ENCODE data around the gene GRAMD2B.
"Not testable (repeated sequence)": the region's sequence is repeated elsewhere in the genome, so short reads cannot be mapped to it uniquely, and the experiment has no call there.

The GRAMD2B gene, protein sequence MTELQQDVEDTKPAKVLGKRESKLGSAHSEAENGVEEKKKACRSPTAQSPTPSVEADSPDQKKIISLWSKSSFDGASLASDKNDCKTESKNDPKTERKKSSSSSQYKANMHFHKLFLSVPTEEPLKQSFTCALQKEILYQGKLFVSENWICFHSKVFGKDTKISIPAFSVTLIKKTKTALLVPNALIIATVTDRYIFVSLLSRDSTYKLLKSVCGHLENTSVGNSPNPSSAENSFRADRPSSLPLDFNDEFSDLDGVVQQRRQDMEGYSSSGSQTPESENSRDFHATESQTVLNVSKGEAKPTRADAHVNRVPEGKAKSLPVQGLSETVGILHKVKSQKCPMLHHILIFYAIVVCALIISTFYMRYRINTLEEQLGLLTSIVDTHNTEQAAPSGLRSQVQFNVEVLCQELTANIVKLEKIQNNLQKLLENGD

DNA sequence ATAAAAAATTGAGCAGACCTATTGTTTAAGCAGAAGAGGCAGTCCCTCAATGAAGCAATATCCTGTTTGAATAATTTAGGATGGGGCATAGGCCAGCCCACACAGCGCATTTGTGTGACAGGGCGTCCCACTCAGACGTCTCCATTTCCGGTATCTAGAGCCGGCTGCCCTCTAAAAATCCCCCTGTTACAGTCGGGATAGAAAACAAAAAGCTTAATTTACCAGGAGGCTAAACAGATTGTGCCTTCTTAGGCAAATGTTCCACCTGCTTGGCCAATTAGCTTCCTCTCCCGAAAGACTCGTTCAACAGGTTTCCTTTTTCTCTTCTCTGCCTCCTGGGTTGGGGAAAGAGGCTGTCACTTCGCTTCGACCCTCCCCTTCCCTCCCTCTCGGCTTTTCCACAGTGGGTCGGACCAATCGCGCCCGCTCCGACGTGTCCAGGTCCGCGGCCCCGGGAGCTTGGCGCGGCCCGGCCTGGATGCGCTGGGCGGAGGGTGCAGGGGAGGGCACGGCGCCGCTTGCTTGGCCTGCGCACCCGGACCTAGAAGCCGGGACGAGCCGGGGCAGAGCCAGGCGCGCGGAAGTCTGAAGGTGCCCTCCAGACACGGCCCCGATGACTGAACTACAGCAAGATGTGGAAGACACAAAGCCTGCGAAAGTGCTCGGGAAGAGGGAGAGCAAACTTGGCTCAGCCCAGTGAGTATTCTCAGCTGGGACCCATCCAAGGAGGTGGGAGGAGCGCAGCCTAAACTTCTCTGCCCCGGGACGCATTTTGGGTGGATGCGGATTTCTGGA lies at the start of gene GRAMD2B:
Gene GRAMD2B, plus strand, starts transcription at position 416 of the 795 bp plus-strand sequence. Its CDS starts 198 bp downstream, at position 614.
- no peak within 1 kb of the TSS for H3K4me3 ChIP-seq
- H3K27me3 ChIP-seq = peaks cover 8% of the 10 kb centered on the region
- H3K9me3 ChIP-seq = peaks cover 11% of the 10 kb centered on the region; the same call in 1 of the 2 replicates
- no peak within 1 kb of the TSS for H3K4me2 ChIP-seq
- H4K20me1 ChIP-seq = no peaks in the 10 kb centered on the region
- no peak within 1 kb of the TSS for H3K9ac ChIP-seq
- H3K27ac ChIP-seq = no peak within 1 kb of the TSS
- no peak for TF ChIP-seq Cebpa-rat (IDR thresholded peaks at IDR 0.05)
- H3K36me3 ChIP-seq = no peaks in the 10 kb centered on the region
- no peaks in the 10 kb centered on the region for H3K4me1 ChIP-seq

DNA sequence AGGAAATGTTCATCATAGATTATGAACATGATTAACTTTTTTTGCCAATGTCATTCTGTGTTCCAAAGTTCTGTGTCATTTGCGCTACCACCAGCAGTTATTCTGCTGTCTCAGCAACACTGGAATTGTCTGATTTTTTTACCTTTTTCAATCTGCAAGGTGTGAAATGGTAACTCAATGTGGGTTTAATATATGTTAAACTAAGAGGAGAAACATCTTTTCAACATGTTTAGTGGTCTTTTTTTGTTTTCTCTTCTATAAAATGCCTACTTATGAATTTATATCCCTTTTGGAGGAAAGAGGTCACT lies 49.1 kb upstream of the GRAMD2B start:
- Histone ChIP-seq H3K27ac (no peak overlapping the region), H3K9me3 (0 out of 2 replicates have a peak, but pooled peaks cover 9% of the 10 kb centered on the region), H3K4me3 (no peak overlapping the region), H3K36me3 (no peaks in the 10 kb centered on the region), H4K20me1 (no peaks in the 10 kb centered on the region), H3K9ac (no peak overlapping the region), H3K27me3 (no peaks in the 10 kb centered on the region), H3K4me1 (peaks cover 21% of the 10 kb centered on the region), H3K4me2 (peak overlapping the region; percentile 67)
- no peak for TF ChIP-seq Cebpa-rat (IDR thresholded peaks at IDR 0.05)

DNA sequence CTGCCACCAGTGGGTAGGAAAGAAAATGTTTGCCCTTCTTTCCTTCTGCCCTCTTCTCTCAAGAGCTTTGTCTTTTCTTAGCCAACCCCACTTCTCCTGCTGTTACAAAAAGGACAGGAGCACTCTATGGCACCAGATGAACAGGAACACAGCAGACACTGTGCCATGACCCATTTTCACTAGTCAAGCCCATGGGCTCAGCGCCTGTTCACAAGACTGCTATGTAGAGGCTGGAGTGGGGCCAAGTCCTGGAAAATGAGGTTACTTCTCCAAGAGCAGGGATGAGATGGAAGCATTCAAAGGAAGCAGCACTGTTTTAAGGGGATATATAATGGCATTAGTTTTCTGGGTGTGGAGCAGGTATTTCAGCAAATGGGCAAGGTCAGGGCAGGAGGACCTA lies 46.8 kb upstream of the GRAMD2B start:
- Histone ChIP-seq H3K9me3 (peaks cover 21% of the 10 kb centered on the region), H3K36me3 (no peaks in the 10 kb centered on the region), H3K27me3 (no peaks in the 10 kb centered on the region), H3K4me1 (peaks cover 21% of the 10 kb centered on the region), H3K27ac (no peak overlapping the region), H3K9ac (no peak overlapping the region), H4K20me1 (no peaks in the 10 kb centered on the region), H3K4me2 (no peak overlapping the region), H3K4me3 (no peak overlapping the region)
- no peak for TF ChIP-seq Cebpa-rat (IDR thresholded peaks at IDR 0.05)

DNA sequence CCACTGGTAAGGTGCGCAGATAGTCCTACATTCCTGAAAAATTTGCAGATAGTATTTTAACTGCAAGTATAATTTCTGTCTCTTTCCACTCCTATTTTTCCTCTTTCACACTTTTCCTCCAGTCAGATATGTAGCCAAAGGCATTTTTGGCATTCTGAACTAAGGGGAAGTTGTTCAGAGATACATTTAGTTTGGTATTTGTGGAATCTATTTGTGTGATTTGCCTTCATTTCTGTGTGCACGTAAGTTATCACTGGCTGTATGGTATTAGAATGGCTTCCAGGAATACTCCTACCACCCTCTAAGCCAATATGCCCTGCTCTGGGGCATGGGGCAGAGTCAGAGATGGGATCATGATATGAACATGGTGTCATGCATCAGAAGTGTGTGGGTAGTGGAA lies 45.8 kb upstream of the GRAMD2B start:
- Histone ChIP-seq H3K27me3 (no peaks in the 10 kb centered on the region), H3K36me3 (0 out of 2 replicates have a peak, but pooled peaks cover 3% of the 10 kb centered on the region), H3K4me2 (no peak overlapping the region)

DNA sequence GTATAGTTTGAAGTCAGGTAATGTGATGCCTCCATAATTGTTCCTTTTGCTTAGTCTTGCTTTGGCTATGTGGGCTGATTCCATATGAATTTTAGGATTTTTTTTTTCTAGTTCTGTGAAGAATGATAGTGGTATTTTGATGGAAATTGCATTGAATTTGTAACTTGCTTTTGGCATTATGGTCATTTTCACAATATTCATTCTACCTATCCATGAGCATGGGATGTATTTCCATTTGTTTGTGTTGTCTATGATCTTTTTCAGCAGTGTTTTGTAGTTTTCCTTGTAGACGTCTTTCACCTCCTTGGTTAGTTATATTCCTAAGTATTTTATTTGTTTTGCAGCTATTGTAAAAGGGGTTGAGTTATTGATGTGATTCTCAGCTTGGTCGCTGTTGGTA lies 42.9 kb upstream of the GRAMD2B start:
- not testable (repeated sequence) for H3K4me1 ChIP-seq, H3K4me2 ChIP-seq, H3K9ac ChIP-seq, H3K27me3 ChIP-seq, H3K27ac ChIP-seq, H3K4me3 ChIP-seq, H3K36me3 ChIP-seq, H4K20me1 ChIP-seq
- peaks cover 37% of the 10 kb centered on the region for H3K9me3 ChIP-seq

More for the DNA sequence above, 45.8 kb upstream of the GRAMD2B start:
- H3K9ac ChIP-seq = no peak overlapping the region
- TF ChIP-seq Cebpa-rat (IDR thresholded peaks at IDR 0.05) = no peak
- H3K4me3 ChIP-seq = no peak overlapping the region
- H3K4me1 ChIP-seq = peaks cover 21% of the 10 kb centered on the region
- peaks cover 31% of the 10 kb centered on the region for H3K9me3 ChIP-seq
- no peaks in the 10 kb centered on the region for H4K20me1 ChIP-seq
- H3K27ac ChIP-seq = no peak overlapping the region

DNA sequence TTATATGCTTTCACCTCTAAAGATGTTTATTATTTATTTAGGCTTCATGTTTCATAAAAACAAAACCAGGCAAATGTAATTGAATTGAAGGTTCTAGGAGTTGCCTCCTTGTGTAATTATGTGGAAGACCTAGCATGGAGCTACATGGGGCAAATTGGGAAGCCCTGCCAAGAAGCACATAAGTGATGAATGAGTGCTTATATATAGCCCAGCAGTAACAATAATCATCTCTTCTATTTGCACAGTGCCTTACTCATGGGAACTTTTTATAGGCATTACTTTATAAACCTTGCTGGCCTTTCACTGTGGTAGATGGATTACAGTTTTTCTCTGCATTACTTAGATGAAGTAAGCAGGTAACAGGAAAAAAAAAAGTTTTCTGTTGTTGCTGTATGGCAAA lies 40.0 kb upstream of the GRAMD2B start:
- no peaks in the 10 kb centered on the region for H4K20me1 ChIP-seq

DNA sequence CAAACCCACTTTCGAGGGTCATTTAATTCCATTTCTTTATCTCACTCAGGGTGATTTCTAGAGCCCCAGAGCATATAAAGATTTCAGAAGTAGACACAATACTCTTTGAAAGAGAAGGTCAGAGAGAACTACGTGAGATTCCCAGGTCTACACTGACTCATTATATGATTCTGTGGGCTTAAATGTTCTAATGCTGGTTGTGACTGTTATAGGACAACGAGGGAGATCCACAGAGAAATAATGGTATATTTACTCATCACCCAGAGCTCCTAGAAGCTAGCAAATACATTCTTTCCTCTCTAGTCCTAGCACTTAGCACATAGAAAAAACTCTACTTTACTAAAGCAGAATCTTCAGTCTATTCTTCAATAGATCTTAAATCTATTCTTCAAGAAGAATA lies 39.4 kb upstream of the GRAMD2B start:
- H3K4me2 ChIP-seq = no peak overlapping the region
- no peak overlapping the region for H3K9ac ChIP-seq

More for the DNA sequence above, 40.0 kb upstream of the GRAMD2B start:
- no peaks in the 10 kb centered on the region for H3K27me3 ChIP-seq
- H3K27ac ChIP-seq = no peak overlapping the region
- 0 out of 2 replicates have a peak, but pooled peaks cover 3% of the 10 kb centered on the region for H3K36me3 ChIP-seq
- no peak overlapping the region for H3K9ac ChIP-seq
- no peaks in the 10 kb centered on the region for H3K4me1 ChIP-seq
- no peak overlapping the region for H3K4me2 ChIP-seq
- TF ChIP-seq Cebpa-rat (IDR thresholded peaks at IDR 0.05) = no peak
- no peak overlapping the region for H3K4me3 ChIP-seq
- H3K9me3 ChIP-seq = peaks cover 28% of the 10 kb centered on the region

DNA sequence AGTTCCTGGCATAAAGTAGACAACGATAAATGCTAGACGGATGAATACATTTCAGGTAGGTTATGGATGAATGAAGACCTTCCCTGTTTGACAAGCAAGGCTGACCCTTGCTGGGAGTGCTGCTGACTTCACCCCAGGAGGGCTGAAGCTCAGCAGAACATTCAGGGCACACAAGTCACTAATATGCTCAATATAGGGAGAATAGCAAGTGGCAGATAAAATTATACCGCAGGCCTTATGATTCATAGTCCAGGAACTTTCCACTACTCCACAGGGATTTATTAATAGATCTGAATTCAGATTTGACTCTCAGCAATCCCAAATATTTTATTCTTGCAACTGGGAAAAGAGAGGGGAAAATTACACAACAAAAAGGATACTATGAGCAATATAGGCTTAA lies 38.2 kb upstream of the GRAMD2B start:
- Histone ChIP-seq H3K4me1 (no peaks in the 10 kb centered on the region), H3K27ac (no peak overlapping the region)

More for the DNA sequence above, 39.4 kb upstream of the GRAMD2B start:
- Histone ChIP-seq H3K9me3 (peaks cover 28% of the 10 kb centered on the region), H3K4me1 (no peaks in the 10 kb centered on the region), H3K27me3 (no peaks in the 10 kb centered on the region), H4K20me1 (no peaks in the 10 kb centered on the region), H3K4me3 (no peak overlapping the region), H3K27ac (no peak overlapping the region), H3K36me3 (0 out of 2 replicates have a peak, but pooled peaks cover 3% of the 10 kb centered on the region)
- TF ChIP-seq Cebpa-rat (IDR thresholded peaks at IDR 0.05) = no peak

DNA sequence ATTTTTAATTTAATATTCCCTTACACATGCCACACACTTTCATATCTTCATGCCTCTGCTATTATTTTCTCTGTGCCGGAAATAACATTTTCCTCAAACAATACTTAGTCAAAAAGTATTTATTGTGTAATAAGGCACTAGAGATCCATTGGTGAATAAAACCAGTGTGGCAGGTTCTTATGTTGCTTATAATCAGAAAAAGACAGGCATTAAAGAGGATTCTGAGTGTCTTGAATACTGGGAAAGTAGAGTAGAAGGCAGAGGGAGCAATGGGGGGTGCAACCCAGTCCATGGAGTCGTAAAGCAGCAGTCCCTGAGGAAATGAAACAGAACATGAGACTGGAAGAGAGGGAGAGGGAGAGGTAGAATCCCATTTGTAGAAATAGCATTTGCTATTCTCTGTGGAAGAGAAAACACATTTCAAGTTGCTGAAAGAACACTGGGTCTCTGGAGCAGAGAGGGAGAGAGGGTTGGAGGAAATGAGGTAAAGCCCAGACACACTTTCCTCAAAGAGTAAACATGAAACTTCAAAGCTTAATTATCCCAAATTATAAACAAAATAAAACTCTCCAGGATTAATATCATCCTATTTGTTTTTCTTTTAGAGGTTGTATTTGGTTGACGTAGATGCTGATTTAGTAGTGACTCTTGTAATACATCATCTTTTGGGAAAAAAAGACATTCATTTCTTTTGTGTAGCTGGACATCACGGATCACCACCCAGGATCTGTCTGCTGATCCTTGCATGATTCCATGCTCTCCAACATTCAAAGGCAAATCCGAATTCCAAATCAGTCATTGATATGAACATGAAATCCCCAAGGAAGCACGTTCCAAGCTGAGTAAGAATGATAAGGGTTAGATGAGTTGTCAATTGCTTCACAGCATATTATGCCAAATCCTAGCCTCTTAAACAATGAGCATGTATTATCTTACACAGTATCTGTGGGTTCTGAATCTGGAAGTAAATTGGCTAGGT lies 37.4 kb upstream of the GRAMD2B start:
- no peak overlapping the region for H3K4me2 ChIP-seq
- peaks cover 19% of the 10 kb centered on the region for H3K9me3 ChIP-seq

More for the DNA sequence above, 38.2 kb upstream of the GRAMD2B start:
- H3K4me3 ChIP-seq = no peak overlapping the region
- TF ChIP-seq Cebpa-rat (IDR thresholded peaks at IDR 0.05) = no peak
- 0 out of 2 replicates have a peak, but pooled peaks cover 3% of the 10 kb centered on the region for H3K36me3 ChIP-seq
- H4K20me1 ChIP-seq = no peaks in the 10 kb centered on the region
- H3K27me3 ChIP-seq = no peaks in the 10 kb centered on the region
- peaks cover 27% of the 10 kb centered on the region for H3K9me3 ChIP-seq
- H3K4me2 ChIP-seq = no peak overlapping the region
- no peak overlapping the region for H3K9ac ChIP-seq

More for the DNA sequence above, 37.4 kb upstream of the GRAMD2B start:
- Histone ChIP-seq H3K27ac (no peak overlapping the region), H3K36me3 (0 out of 2 replicates have a peak, but pooled peaks cover 3% of the 10 kb centered on the region), H3K4me3 (no peak overlapping the region), H3K4me1 (no peaks in the 10 kb centered on the region), H4K20me1 (no peaks in the 10 kb centered on the region), H3K27me3 (no peaks in the 10 kb centered on the region), H3K9ac (no peak overlapping the region)
- TF ChIP-seq Cebpa-rat (IDR thresholded peaks at IDR 0.05) = no peak
